GM19043 (cell line): ENCODE data around the gene SEPTIN12.
"Not testable (repeated sequence)": the region's sequence is repeated elsewhere in the genome, so short reads cannot be mapped to it uniquely, and the experiment has no call there.

ENCODE experiments used
- ATAC-seq: cut with Tn5 transposase; IDR thresholded peaks from one replicate; pipeline ENCODE4 v1.9.1; 2021; ENCODE audit warnings: low read depth; ENCODE audit not compliant: unreplicated experiment

The SEPTIN12 gene

DNA sequence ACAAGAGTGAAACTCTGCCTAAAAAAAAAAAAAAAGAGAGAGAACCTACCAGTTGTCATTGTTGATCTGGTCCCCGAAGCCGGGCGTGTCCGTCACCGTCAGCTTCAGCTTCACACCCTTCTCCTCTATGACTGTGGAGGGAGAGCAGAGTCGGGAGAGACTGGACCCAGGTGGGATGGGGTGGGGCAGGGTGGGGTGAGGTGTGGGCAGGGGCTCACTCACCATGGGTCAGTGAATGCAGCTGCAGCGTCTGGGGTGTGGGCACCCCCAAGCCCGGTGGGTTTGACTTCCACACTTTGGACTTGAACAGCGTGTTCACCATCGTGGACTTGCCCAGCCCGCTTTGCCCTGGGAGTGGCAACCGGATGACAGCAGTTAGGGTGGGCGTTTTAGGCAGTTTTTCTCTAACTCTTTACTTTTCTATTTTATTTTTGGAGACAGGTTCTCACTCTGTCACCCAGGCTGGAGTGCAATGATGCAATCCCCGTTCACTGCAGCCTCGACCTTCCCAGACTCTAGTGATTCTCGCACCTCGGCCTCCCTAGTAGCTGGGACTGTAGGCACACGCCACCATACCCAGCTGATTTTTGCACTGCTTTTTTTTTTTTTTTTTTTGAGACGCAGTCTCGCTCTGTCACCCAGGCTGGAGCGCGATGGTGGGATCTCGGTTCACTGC is 2.2 kb downstream of the SEPTIN12 start:
- ATAC-seq, result no peak

DNA sequence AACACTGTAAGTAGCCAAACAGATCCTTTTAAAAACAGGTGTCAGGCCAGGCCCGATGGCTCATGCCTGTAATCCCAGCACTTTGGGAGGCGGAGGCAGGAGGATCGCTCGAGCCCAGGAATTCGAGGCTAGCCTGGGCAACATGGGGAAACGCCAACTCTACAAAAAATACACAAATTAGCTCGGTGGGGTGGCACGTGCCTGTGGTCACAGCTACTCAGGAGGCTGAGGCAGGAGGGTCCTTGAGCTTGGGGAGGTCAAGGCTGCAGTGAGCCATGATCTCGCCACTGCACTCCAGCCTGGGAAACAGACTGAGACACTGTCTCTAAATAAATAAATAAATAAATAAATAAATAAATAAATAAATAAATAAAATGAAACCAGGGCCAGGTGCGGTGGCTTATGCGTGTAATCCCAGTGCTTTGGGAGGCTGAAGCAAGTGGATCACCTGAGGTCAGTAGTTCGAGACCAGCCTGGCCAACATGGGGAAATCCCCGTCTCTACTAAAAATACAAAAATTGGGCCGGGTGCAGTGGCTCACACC is 3.6 kb downstream of the SEPTIN12 start:
- ATAC-seq, result not testable (repeated sequence)

DNA sequence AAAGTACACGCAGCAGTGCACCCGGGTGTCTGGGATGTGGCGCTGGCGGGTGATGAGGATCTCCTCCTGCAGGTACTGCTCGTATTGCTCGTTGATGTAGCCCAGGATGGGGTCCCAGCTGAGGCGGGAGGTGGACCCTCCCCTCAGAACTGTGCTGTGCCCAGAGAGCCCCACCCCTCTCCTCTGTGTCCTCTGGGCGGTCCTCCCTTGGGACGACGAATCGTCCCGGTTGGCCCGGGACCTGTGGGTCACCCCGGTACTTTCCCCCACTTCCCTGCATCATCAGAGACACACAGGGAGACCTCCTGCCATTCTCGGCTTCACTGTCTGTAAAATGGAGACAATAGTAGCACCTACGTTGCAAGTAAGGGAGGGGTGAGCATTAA is 4.2 kb downstream of the SEPTIN12 start:
- no peak for ATAC-seq

DNA sequence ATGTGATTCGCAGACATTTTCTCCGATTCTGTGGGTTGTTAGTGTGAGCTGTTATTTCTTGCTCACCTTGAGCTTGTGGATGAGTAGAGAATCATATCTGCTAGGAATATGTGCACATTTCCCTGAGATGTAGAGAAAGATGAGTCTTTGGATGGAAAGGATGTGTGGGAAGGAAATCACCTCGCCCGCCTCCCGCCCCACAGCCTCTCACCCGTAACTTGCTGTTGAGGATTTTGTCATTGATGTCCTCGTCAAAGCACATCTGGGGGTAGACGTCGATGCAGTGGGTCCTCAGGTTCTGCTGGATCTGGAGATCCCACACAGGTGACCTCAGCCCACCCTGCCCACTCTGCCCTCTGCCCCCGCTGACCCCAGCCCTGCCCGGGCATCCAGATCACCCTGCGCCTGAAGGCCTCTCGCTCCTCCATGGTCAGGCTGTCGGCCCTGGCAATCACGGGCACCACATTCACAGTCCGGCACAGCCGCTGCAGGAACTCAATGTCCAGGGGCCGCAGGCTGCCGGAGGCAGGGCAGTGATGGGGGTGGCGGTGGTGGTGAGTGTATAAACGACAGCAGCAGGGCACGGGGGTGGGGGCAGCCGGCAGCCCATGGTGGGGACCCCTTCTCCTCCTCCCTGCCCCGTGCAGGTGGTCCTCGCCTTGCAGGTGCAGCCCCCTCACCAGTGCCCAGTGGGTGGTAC is 4.7 kb downstream of the SEPTIN12 start:
- no peak for ATAC-seq

DNA sequence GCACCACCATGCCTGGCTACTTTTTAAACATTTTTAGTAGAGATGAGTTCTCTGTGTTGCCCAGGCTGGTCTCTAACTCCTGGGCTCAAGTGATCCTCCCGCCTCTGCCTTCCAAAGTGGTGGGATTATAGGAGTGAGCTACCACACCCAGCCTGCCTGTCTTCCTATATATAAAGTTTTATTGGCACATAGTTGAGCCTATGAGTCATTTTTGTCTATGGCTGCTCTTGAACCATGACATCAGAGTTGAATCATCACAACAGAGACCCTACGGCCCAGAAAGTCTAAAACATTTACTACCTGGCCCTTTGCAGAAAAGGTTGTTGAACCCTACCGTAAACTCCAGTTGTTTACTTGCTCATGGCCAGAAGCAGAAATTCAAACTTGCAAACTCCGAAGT is 7.9 kb downstream of the SEPTIN12 start:
- no peak for ATAC-seq

DNA sequence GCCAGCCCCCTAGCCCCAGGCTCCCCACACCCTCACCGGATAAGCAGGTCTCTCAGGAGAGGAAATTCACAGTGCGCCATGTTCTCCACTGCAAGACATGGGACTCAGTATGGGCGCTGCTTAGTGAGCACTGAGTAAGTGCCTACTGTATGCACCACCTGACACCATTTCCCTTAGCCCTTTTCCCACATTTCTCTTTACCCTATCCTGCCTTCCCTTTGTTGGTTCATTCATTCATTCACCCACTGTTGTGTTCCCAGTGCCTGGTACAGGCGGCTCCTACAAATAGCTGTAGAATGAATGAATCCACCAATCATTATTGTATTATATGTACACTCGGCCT is 10.1 kb downstream of the SEPTIN12 start:
- no peak for ATAC-seq

DNA sequence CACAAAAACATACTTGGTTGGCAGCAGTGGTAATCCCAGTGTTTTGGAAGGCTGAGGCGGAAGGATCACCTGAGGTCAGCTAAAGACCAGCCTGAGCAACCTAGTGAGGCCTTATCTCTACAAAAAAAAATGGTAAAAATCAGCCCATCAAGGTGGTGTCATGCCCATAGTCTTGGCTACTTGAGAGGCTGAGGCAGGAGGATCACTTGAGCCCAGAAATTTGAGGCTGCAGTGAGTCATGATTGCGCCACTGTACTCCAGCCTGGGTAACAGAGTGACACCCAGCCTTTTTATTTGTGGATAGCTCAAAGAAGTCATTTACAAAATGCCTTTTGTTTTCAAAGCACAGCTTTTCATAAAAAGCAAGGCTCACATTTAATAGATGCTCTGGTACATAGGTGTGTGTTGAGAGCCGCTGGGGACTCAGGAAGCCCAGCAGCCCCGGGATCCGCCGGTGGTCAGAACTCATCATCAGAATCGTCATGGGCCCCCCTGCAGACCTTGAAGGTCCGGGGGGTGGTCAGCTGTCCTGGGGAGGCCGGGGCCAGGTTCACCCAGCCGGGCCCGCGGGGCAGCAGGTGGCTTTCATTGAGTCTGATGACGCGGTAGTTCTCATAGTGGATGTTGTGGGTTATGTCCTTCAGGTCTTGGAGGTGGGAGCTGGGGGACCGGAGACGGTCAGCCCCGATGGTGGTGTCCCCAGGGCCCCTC is 10.7 kb downstream of the SEPTIN12 start:
- ATAC-seq, result no peak

DNA sequence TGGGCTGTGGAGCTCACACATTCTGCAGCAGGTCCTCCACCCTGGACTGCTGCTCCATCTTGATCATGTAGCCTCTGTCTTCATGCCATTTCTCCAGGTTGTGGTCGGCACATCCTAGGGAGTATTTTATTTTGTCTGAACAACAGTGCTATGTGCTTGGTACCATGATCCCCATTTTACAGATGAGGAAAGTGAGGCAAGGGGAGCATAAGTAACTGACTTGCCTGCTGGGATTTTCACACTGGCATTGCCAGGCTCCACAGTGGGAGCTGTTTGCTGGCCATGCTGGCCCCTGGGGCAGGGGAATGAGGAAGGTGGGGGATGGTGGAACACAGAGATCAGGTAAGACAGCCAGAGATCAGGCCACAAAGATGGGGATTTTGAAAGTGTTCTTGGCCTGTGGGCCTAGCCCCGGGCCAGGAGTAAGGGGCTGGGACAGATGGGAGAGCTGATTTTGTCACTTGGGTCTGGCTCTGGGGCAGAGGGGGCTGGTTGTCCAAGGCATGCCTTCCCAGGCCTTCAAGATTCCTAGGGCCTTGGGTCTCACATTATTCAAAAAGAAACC is 11.9 kb downstream of the SEPTIN12 start:
- no peak for ATAC-seq

DNA sequence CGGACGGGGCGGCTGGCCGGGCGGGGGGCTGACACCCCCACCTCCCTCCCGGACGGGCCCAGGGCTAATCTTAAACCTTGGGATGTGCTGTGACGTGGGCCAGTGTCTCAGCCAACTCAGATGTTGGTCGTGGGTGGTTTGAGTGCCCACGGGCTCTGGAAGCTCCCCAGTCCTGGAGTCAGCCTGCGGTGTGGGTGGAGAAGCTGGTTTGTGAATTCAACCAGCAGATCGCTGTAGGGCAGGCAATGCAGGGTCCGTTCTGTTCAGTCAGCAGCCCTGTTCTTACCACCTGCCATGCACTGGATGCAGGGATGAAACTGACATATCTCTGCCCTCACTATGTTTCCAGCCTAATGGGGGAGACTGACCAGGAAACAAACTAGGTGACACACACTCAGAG is 13.1 kb downstream of the SEPTIN12 start:
- ATAC-seq, result no peak

DNA sequence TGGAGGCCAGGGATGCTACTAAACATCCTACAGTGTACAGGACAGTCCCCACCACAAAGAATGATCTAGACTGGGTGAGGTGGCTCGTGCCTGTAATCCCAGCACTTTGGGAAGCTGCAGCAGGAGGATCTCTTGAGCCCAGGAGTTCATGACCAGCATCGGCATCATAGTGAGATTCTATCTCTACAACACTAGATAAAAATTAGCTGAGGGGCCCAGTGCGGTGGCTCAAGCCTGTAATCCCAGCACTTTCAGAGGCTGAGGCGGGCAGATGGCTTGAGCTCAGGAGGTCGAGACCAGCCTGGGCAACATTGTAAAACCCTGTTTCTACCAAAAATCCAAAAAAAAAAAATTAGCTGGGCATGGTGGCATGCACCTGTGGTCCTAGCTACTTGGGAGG is 15.8 kb downstream of the SEPTIN12 start:
- ATAC-seq, result no peak

DNA sequence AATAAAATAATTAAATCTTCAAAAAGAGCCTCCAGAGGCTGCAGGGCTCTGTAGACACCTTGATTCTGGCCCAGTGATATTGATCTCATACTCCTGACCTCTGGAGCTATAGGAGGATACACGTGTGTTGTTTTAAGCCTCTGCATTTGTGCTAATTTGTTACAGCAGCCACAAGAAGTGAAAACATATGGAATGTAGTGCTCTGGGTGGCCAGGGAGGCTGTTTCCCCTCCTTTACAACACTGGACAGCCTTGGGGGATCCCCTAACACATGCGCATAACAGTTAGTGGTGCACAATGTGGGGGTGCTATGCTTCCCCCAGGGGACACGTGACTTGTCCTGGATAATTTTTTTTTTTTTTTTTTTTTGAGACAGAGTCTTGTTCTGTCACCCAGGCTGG is 16.5 kb downstream of the SEPTIN12 start:
- no peak for ATAC-seq

DNA sequence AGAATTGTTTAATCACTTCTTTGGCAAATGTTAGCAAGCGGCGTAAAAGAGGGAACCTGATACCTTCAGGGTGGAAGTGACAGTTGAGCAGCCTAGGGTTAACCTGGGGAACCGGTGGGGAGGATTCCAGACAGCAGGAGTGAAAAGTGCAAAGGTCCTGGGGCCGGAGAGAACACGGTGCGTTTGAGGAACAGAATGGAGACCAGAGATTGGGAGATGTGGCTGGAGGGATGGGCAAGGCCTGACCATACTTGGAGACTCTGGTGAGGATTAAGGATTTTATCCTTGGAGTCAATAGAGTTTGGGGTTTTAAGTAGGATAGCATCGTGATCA is 18.9 kb downstream of the SEPTIN12 start:
- ATAC-seq, result no peak

DNA sequence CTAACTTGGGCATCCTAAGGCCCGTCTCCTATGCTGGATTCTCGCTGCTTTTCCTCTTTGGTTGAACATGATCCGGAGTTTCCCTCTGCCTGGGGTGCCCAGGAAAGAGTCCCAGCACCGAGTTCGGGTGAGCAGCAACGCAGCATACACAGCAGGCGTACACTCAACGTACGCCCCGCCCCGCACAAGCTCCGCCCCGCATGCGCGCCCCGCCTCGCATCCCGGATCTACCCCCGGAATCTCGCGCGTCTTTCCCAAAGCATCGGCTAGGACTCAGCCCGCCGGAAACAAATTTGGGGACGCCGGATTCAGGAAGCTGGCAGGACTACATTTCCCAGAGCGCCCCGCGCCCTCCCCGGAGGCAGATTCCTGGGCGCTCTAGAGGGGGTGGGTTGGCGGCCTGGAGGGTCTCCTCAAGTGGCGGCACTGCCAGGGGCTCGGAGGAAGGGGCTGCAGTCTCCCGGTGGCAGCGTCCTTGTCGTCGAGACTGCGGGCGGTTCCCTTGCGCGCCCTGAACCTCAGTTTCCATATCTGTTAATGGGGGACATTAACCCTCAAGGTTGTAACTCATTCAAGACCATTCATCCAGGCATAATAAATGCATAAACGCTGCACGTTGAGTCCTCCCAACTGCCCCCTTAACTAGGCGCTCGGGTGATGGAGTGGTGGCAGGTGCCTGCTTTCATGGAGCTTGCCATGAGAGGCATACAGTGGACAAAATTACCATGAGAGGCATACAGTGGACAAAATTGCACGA is 19.4 kb downstream of the SEPTIN12 start:
- ATAC-seq, result peak; percentile 59

DNA sequence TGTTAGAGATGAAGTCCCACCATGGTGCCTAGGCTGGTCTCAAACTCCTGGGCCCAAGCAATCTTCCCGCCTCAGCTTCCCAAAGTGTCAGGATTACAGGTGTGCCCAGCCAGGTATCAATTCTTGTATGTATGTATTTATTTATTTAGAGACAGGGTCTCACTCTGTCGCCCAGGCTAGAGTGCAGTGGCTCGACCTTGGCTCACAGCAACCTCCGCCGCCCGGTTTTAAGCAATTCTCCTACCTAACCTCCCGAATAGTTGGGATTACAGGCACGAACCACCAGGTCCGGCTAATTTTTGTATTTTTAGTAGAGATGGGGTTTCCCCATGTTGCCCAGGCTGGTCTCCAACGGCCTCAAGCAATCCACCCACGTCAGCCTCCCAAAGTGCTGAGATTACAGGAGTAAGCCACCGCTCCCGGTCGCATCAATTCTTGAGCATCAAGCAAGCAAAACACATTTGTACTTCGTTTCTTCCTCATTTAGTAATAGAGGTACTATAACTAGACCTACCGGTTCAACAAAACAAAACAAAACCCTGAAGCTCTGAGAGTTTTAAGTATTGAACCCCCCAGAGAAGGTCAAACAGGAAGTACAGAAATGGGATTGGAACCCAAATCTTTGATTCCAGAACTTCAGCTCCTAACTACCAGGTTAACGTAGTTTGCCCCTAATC is 20.1 kb downstream of the SEPTIN12 start:
- no peak for ATAC-seq

DNA sequence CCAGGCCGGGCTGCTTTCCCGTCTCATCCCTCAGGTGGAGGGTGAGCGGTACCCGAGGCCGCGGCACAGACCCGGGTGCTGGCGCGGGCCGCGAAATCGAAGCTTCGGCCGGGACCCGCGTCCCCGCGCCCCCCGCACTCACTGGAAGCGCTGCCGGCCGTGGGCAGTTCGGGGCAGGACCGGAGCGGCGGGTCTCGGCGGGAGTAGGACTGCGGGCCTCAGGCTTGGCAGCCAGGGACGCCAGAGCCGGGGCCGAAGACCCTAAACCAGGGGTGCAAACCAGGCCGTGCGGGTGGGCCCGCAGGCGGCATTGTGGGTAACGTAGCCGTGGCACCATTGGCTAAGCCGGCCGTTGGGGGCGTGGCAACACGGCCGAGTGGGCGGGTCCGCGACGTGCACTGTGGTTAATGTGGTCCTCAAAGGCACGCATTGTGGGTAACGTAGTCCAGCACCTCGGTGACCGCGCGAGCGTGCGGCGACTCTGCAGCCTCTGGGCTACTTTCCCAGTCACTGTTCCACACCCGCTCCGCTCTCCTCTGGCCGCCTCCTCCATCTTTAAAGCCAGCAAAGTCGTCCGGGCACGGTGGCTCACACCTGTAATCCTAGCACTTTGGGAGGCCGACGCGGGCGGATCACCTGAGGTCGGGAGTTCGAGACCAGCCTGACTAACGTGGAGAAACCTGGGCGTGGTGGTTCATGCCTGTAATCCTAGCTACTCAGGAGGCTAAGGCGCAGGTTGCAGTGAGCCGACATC is 21.1 kb downstream of the SEPTIN12 start, which contains the start of gene ZNF500:
ZNF500 (minus strand) TSS at position 288 of the 754 bp plus-strand sequence. CDS start 1,184 bp downstream, outside the sequence.
- peak; percentile 84 for ATAC-seq

DNA sequence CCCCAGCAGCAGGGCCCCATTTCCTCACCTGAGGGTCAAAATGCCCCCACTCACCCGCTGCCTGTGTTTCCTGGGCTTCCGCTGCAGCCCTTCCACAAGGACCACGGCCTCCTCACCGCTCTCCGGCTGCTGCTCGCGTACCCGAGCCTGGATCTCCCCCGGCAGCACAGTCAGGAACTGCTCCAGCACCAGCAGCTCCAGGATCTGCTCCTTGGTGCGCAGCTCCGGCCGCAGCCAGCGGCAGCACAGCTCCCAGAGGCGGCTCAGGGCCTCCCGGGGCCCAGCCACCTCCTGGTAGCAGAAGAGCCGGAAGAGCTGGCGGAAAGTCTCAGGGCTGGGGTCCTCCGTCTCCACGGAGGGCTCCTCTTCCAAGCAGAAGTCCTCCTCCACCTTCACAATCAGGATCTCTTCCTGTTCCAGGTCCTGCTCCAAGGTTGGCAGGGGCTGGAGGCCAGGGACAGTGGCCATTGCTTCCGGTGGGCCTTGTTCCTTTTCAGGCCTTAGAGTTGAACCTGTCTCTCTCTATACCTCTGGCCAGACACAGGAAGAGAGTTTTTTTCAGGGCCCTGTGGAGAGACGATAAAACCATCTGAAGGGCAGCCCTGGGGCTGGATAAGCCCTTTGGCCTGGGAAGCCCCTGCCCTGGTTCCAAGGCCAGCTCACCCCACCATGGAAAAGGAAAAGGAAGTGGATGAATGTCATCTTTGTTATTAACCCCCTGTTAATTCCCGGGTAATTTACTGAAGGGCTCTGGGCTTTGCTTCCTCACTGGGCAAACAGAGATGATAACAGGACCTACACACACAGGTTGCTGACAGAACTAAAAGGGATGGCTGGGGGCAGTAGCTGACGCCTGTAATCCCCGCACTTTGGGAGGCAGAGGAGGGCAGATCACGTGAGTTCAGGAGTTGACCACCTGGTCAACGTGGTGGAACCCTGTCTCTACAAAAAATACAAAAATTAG is 22.4 kb downstream of the SEPTIN12 start:
- no peak for ATAC-seq

DNA sequence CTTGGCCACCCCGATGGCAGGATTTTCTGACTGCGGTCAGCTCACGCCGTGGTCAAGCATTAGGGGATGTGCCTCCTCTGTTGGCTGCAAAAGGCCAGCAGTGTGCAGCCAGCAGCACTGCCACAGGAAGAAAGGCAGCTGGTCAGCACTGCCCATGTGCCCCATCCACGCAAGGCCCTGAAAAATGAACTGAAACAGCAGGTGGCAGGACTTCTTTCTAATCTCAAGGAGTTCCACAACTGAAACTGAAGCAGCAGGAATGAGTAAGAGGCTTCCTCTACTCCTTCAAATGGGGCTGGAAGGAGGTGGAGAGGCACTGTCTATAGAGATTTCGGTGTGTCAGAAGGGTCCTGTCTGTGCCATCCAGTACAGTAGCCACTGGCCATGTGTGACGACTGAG is 24.4 kb downstream of the SEPTIN12 start:
- no peak for ATAC-seq

DNA sequence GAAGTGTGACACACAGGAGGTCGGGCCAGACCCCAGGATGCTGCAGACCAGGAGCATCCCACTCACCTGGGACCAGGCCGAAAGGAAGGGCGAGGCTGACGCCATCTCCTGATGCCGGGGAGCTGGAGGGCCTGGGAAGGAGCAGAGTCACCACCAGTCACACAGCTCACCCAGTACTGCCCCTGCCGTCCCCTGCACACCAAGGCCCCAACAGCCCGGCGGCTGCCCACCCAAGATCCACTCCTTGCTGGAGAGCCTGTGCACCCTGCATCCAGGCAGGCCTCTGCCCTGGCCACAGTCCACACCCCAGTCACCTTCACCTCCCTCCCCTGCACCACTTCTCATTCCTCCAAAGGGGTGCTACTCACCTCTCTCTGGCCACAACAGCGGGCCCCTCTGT is 25.9 kb downstream of the SEPTIN12 start:
- ATAC-seq, result no peak
